Activated CD4-positive, alpha-beta T cell treated with anti-CD3 and anti-CD28 coated beads, Interleukin-2, Interleukin-6, amounts not matched to agents 100 ng/mL and 50 ng/mL, durations not matched to agents 16 hours and 8 hours (primary cell): ENCODE data around the gene SLCO3A1.
"Not testable (repeated sequence)": the region's sequence is repeated elsewhere in the genome, so short reads cannot be mapped to it uniquely, and the experiment has no call there.

ENCODE experiments used
- DNase-seq: peaks from one replicate; pipeline ENCODE4 v3.0.0-alpha.2; 2020

SLCO3A1 gene

GRCh38 chr15:92170897-92171296 is 317.4 kb downstream of the SLCO3A1 start:
- no peak for DNase-seq

GRCh38 chr15:92178911-92179310 is 325.4 kb downstream of the SLCO3A1 start:
- no peak for DNase-seq

- no peak for DNase-seq
Observed at GRCh38 chr15:92184142-92184541, 330.6 kb downstream of the SLCO3A1 start.

- no peak for DNase-seq
Observed at GRCh38 chr15:92184679-92185230, 331.2 kb downstream of the SLCO3A1 start.

- no peak for DNase-seq
Observed at GRCh38 chr15:92187975-92188374, 334.5 kb downstream of the SLCO3A1 start.

- no peak for DNase-seq
Observed at GRCh38 chr15:92189166-92189565, 335.7 kb downstream of the SLCO3A1 start.

GRCh38 chr15:92195241-92195640 is 341.7 kb downstream of the SLCO3A1 start:
- no peak for DNase-seq

- DNase-seq: no peak
Observed at GRCh38 chr15:92196342-92196741, 342.8 kb downstream of the SLCO3A1 start.

GRCh38 chr15:92197746-92198145 is 344.2 kb downstream of the SLCO3A1 start:
- DNase-seq: no peak

GRCh38 chr15:92200891-92201290 is 347.4 kb downstream of the SLCO3A1 start:
- no peak for DNase-seq

- no peak for DNase-seq
Observed at GRCh38 chr15:92205255-92205739, 351.8 kb downstream of the SLCO3A1 start.

- DNase-seq: not testable (repeated sequence)
Observed at GRCh38 chr15:92207601-92208000, 354.1 kb downstream of the SLCO3A1 start.
